ENCODE measurements around the gene OR10H1. TPM values are rescaled to one million over a fixed set of nuclear protein-coding genes. Genes with fewer than 3 reads are reported as not detected.
"Not testable (repeated sequence)": the region's sequence is repeated elsewhere in the genome, so short reads cannot be mapped to it uniquely, and the experiment has no call there.

The OR10H1 gene
- total RNA-seq, 2 donors from 2014 or later, result not detected

DNA sequence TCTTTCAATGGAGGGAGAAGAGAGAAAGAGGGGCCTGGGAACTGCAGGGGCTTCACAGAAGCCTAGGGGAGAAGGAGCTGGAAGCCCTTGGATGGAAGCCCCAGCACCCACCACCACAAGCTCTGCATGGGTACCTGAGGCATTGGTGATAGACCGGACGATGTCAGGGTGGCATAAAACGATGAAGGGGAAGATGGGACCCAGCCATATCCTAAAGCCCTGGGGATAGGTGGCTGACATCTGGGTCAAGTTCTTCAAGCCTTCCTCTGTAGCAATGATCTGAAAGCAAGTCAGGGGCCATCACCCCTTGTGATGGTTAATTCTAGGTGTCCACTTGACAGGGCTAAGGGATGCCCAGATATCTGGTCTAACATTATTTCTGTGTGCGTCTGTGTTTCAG, 39.2 kb downstream of the OR10H1 start:
- intact Hi-C loops (cut with DNase I), result no loop called here
- Histone ChIP-seq H3K36me3 (replicated peaks in 1 of 2; ENCODE audit: insufficient read depth in 1 of 2, low read depth in 2 of 2) (no peaks in the 10 kb centered on the region), H3K27ac (no peak overlapping the region), H3K9me3 (no peaks in the 10 kb centered on the region), H3K4me1 (peaks cover 12% of the 10 kb centered on the region), H3K4me3 (no peak overlapping the region), H3K27me3 (no peaks in the 10 kb centered on the region)
- ATAC-seq (no peak), DNase-seq (no peak)
- 73 to 83% methylated on average over 4 of the region's 4 CpGs for WGBS, 2 donors
- TF ChIP-seq, protein P1, sequence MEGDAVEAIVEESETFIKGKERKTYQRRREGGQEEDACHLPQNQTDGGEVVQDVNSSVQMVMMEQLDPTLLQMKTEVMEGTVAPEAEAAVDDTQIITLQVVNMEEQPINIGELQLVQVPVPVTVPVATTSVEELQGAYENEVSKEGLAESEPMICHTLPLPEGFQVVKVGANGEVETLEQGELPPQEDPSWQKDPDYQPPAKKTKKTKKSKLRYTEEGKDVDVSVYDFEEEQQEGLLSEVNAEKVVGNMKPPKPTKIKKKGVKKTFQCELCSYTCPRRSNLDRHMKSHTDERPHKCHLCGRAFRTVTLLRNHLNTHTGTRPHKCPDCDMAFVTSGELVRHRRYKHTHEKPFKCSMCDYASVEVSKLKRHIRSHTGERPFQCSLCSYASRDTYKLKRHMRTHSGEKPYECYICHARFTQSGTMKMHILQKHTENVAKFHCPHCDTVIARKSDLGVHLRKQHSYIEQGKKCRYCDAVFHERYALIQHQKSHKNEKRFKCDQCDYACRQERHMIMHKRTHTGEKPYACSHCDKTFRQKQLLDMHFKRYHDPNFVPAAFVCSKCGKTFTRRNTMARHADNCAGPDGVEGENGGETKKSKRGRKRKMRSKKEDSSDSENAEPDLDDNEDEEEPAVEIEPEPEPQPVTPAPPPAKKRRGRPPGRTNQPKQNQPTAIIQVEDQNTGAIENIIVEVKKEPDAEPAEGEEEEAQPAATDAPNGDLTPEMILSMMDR (IDR thresholded peaks at IDR 0.05), result no peak
- TF ChIP-seq POLR2A (IDR thresholded peaks at IDR 0.05), result no peak

DNA sequence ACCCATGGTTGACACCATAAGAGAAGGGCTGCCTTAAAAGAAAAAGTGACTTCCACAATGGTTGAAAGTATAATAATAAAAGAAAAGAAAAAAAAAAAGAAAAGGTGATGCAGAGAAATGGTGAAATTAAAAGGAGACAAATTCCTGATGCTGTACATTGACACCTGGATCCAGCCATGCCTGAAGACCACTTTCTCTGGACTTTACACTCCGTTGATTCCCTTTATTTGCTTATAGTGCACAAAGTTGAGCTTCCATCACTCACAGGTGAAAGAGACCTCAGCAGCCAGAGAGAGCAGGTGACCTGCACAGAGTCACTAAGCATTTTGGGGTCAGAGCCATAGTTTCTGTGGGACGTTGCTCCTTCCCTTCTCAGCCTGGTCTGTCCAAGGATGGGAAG, 40.2 kb downstream of the OR10H1 start:
- DNase-seq (no peak), ATAC-seq (no peak)
- Histone ChIP-seq H3K27me3 (no peaks in the 10 kb centered on the region), H3K4me1 (peaks cover 9% of the 10 kb centered on the region), H3K4me3 (no peak overlapping the region), H3K9me3 (no peaks in the 10 kb centered on the region), H3K36me3 (replicated peaks in 1 of 2; ENCODE audit: insufficient read depth in 1 of 2, low read depth in 2 of 2) (no peaks in the 10 kb centered on the region), H3K27ac (no peak overlapping the region)
- 25 to 43% methylated on average over 2 of the region's 2 CpGs for WGBS, 2 donors
- intact Hi-C loops (cut with DNase I), result no loop called here
- TF ChIP-seq, protein P1 (IDR thresholded peaks at IDR 0.05), result no peak

DNA sequence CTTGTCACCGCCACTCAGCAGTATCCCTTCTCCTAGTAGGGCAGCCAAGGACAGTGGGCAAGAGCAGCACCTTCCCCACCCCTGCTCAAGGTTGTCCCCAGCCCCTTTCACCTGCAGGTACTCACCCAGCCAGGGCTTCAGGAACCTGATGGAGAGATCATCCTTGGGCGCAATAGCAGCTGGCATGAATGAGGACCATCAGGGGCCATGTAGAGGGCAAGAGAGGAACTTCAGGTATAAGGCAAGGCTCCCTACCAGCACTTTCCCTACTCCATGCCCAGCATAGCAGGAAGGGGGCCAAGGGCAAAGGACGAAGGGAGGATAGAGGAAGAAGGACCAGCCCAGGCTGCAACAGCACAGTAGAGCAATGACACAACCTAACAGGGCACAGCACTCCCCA, 41.3 kb downstream of the OR10H1 start:
- DNase-seq; ATAC-seq; intact Hi-C loops (cut with DNase I); H3K4me1 ChIP-seq; H3K9me3 ChIP-seq; H3K27me3 ChIP-seq; H3K27ac ChIP-seq; H3K4me3 ChIP-seq; H3K36me3 ChIP-seq (replicated peaks in 1 of 2; ENCODE audit: insufficient read depth in 1 of 2, low read depth in 2 of 2): not testable (repeated sequence)
- 67 to 72% methylated on average over 3 of the region's 3 CpGs for WGBS, 2 donors

DNA sequence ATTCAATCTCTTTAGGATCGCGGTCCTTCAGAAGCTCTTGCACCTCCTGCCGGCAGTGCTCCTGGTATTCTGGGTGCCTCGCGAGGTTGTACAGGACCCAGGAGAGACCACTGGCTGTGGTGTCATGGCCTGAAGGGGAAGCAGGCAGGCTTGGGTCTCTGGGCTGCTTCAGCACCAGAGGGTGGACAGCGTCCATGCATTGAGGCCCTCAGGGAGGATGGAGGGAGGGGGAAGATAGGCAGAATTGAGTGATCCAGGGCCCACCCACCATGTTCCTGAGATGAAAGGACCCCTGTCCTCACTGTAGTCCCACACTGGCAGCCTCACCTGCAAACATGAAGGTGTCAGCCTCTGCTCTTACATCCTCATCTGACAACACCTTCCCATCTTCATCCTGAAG, 45.9 kb downstream of the OR10H1 start:
- Histone ChIP-seq H3K27me3 (no peaks in the 10 kb centered on the region), H3K4me3 (no peak overlapping the region), H3K4me1 (no peaks in the 10 kb centered on the region), H3K9me3 (no peaks in the 10 kb centered on the region), H3K27ac (no peak overlapping the region), H3K36me3 (replicated peaks in 1 of 2; ENCODE audit: insufficient read depth in 1 of 2, low read depth in 2 of 2) (no peaks in the 10 kb centered on the region)
- TF ChIP-seq, protein P1 (IDR thresholded peaks at IDR 0.05), result no peak
- no peak for TF ChIP-seq POLR2A (IDR thresholded peaks at IDR 0.05)
- intact Hi-C loops (cut with DNase I), result no loop called here
- ATAC-seq (no peak), DNase-seq (no peak)
- 19 to 43% methylated on average over 2 to 6 of the region's 6 CpGs for WGBS, 2 donors

DNA sequence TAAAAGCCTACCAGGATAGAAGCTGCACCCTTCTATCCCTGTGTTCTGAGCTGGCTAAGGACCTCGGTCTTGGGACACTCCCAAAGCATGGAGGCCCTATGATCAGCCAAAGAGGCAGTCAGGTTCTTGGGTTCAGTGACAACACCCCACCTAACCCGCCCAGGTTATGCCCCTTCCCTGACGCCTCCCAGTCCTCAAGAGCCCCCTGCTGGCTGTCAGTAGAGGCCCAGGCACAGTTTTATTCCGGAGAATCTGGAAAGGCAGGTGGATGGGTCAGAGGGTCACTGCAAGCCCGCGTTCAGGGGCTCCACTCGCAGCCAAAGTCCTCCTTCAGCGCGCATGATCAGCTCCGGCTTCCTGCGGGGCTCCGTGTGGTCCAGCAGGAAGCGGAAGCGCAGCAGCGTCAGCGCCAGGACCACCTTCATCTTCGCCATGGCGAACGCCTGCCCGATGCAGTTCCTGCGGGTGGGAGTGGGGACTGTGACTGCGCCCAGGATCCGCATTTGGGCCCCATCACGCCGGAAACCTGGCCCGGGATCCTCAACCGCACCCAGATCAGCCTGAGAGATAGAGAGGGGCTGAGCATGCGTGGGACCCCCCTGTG, 55.4 kb downstream of the OR10H1 start:
- DNase-seq, result no peak
- H3K4me3 ChIP-seq, result no peak overlapping the region
- ATAC-seq, result no peak
- peaks cover 0 to 7% of the 10 kb centered on the region in 2 donors for H3K27me3 ChIP-seq
- WGBS, 2 donors, result 29 to 59% methylated on average over 11 to 27 of the region's 28 CpGs
- H3K4me1 ChIP-seq, result no peaks in the 10 kb centered on the region
- no peaks in the 10 kb centered on the region for H3K9me3 ChIP-seq
- H3K36me3 ChIP-seq (replicated peaks in 1 of 2; ENCODE audit: insufficient read depth in 1 of 2, low read depth in 2 of 2), result no peaks in the 10 kb centered on the region
- H3K27ac ChIP-seq, result no peak overlapping the region
- TF ChIP-seq POLR2A (IDR thresholded peaks at IDR 0.05), result no peak
- TF ChIP-seq, protein P1 (IDR thresholded peaks at IDR 0.05), result no peak
- intact Hi-C loops (cut with DNase I), result no loop called here
